Mucosa of descending colon (tissue), 3 donors: Measurements from ENCODE around the gene IDH3A. TPM values are rescaled to one million over a fixed set of nuclear protein-coding genes. Genes with fewer than 3 reads are reported as not detected.

Experiments
- ATAC-seq: fragments of 200-7000 bp; cut with Tn5 transposase; one replicate; pipeline ENCODE4 v1.9.1; 2020; ENCODE audit warnings: mild to moderate bottlenecking, moderate library complexity
- DNase-seq, 3 donors: peaks; one replicate each; pipeline ENCODE4 v3.0.0-alpha.2; 2020
- H3K36me3 ChIP-seq: fragments of 200-600 bp; one replicate; pipeline ENCODE4 v1.8.0; 2021; ENCODE audit warnings: low read depth, mild to moderate bottlenecking
- H3K4me1 ChIP-seq: fragments of 200-600 bp; one replicate; pipeline ENCODE4 v1.8.0; 2021; ENCODE audit warnings: low read depth, mild to moderate bottlenecking
- H3K4me3 ChIP-seq: fragments of 200-600 bp; one replicate; pipeline ENCODE4 v1.8.0; 2021; ENCODE audit warnings: mild to moderate bottlenecking
- H3K9me3 ChIP-seq: fragments of 200-600 bp; one replicate; pipeline ENCODE4 v1.8.0; 2021; ENCODE audit warnings: mild to moderate bottlenecking
- intact Hi-C, 2 donors: fragments of 100-400 bp; cut with DNase I in 1 of 2; cut with micrococcal nuclease in 1 of 2; formaldehyde crosslinking; loops; one replicate each; pipeline versions ENCODE4 v1.11.0 to v1.11.1; 2022; cut with DNase I, micrococcal nuclease
- total RNA-seq, 3 donors: library from RNA; stranded (reverse); fragmentation: NEBNext Ultra II Directional in 2 of 3; extraction: Animal tissue kit (Norgen Biotek cat#: 25700) in 2 of 3; gene quantifications; one replicate each; pipeline versions ENCODE4 v1.2.1 to v1.2.4, GENCODE V29; 2021 to 2023
- TF ChIP-seq, protein P1 (sequence below): fragments of 200-600 bp; IDR thresholded peaks from one replicate; pipeline ENCODE4 v1.8.0; 2022; ENCODE audit warnings: antibody characterized with exemption, mild to moderate bottlenecking
- donor health status: DM: no; HTN: no; CAD: no; lungs with moderate emphysema.
- donor health status: DM: no; HTN: no; CAD: no.
- donor health status: DM: no; HTN: yes; CAD: no.

Gene IDH3A
- total RNA-seq, 3 donors from 2014 or later = 183 to 227 (median 207) TPM

- Histone ChIP-seq H3K9me3 (no peaks in the 10 kb centered on the region), H3K36me3 (peaks cover 8% of the 10 kb centered on the region), H3K4me3 (no peak overlapping the region), H3K4me1 (peaks cover 7% of the 10 kb centered on the region)
- TF ChIP-seq, protein P1, sequence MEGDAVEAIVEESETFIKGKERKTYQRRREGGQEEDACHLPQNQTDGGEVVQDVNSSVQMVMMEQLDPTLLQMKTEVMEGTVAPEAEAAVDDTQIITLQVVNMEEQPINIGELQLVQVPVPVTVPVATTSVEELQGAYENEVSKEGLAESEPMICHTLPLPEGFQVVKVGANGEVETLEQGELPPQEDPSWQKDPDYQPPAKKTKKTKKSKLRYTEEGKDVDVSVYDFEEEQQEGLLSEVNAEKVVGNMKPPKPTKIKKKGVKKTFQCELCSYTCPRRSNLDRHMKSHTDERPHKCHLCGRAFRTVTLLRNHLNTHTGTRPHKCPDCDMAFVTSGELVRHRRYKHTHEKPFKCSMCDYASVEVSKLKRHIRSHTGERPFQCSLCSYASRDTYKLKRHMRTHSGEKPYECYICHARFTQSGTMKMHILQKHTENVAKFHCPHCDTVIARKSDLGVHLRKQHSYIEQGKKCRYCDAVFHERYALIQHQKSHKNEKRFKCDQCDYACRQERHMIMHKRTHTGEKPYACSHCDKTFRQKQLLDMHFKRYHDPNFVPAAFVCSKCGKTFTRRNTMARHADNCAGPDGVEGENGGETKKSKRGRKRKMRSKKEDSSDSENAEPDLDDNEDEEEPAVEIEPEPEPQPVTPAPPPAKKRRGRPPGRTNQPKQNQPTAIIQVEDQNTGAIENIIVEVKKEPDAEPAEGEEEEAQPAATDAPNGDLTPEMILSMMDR = no peak
- no peak for DNase-seq
- ATAC-seq = no peak
- intact Hi-C loops = no loop called here
Observed at GRCh38 chr15:78159395-78159794, 10.2 kb downstream of the IDH3A start.

DNA sequence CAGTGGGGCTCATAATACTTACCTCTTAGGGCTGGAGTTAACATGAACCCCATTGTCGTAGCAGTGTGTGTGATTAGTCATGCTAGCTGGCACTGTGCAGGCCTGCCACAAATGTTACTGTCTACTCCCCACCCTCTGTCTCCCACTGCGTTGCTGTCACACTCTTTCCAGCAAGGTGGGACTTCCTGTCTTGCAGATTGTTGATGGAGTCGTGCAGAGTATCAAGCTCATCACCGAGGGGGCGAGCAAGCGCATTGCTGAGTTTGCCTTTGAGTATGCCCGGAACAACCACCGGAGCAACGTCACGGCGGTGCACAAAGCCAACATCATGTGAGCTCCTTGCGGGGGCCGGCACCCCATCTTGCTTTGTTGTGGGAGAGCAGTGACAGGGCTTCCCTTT is 12.9 kb downstream of the IDH3A start:
- Histone ChIP-seq H3K9me3 (no peaks in the 10 kb centered on the region), H3K36me3 (peaks cover 14% of the 10 kb centered on the region), H3K4me1 (no peaks in the 10 kb centered on the region), H3K4me3 (no peak overlapping the region)
- TF ChIP-seq, protein P1 = no peak
- no peak for DNase-seq
- intact Hi-C loops = no loop called here
- no peak for ATAC-seq

GRCh38 chr15:78164010-78164409 is 14.8 kb downstream of the IDH3A start:
- intact Hi-C loops = no loop called here
- H3K4me3 ChIP-seq = no peak overlapping the region

GRCh38 chr15:78167227-78167888 is 18.2 kb downstream of the IDH3A start:
- DNase-seq (no peak), ATAC-seq (peak; percentile 72)
- TF ChIP-seq, protein P1 = no peak
- intact Hi-C loops = no loop called here
- H3K4me3 ChIP-seq = no peak overlapping the region
- no peaks in the 10 kb centered on the region for H3K9me3 ChIP-seq
- H3K36me3 ChIP-seq = peaks cover 15% of the 10 kb centered on the region
- no peaks in the 10 kb centered on the region for H3K4me1 ChIP-seq

More at GRCh38 chr15:78164010-78164409, 14.8 kb downstream of the IDH3A start:
- Histone ChIP-seq H3K9me3 (no peaks in the 10 kb centered on the region), H3K4me1 (no peaks in the 10 kb centered on the region), H3K36me3 (peaks cover 14% of the 10 kb centered on the region)
- TF ChIP-seq, protein P1 = no peak
- no peak for DNase-seq
- no peak for ATAC-seq

DNA sequence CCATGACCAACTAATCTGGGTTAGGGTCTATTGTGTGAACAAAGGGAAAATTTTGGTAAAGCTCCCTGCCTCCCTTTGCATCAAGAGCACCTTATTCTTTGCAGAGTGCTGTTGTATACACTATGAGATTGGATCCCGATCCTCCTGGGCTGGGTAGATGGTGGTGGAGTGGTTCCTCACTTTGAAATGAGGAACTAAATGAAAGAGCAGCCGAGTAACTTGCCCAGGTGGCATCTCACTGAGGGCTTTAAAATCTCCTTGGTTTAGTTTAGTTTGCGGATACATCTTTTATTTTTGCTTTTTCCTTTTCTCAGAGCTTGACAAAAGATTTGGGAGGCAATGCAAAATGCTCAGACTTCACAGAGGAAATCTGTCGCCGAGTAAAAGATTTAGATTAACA is 19.4 kb downstream of the IDH3A start:
- Histone ChIP-seq H3K4me1 (no peaks in the 10 kb centered on the region), H3K9me3 (no peaks in the 10 kb centered on the region), H3K4me3 (no peak overlapping the region), H3K36me3 (peaks cover 14% of the 10 kb centered on the region)
- TF ChIP-seq, protein P1 = no peak
- intact Hi-C loops = no loop called here
- ATAC-seq = no peak
- DNase-seq = no peak
